DMS114 treated with DMSO at 0.1 percent for 48 hours (cell line): Measurements from ENCODE around the gene SCFD2.
"Not testable (repeated sequence)": the region's sequence is repeated elsewhere in the genome, so short reads cannot be mapped to it uniquely, and the experiment has no call there.

Experiments
- DNase-seq: peaks from one replicate; lab custom pipeline; 2025; ENCODE audit not compliant: unreplicated experiment; lab: John Stamatoyannopoulos, UW

Gene SCFD2

DNA sequence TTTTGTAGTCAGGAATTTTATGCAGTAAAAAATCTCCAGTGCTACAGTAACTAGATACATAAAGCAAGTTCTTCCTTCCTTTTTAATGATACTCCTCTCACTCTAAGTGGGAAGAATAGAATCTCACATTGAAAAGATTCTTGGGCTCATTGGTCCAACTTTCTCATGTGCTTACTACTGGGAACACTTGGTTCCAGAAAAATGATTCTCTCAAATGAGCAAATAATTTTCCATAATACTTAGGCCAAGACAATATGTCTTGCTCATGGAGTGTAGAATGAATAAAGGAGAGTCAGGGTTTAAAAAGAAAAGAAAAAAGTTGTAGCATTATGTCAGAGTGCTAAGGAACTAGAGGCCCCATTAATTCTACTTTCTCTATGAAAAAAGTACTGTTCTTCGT lies 306.0 kb downstream of the SCFD2 start:
- DNase-seq = no peak

DNA sequence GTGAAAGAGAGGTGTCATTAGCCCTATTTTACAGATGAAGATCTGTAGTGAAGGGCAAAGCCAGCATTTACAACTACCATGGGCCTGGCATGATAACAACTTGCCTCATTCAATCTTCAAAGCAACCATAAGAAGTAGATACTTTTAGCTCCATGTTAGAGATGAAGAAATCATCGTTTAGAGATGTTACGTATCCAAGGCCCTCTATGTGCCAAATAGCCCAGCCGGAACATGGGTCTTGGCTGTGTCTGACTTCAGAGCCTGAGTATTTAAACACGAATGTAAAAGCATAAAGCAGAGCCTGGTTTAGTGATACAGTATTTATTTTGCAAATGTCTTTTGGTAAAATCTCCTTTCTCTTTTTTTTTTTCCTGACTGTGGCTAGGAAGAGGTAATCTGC lies 306.6 kb downstream of the SCFD2 start:
- no peak for DNase-seq

GRCh38 chr4:53057679-53058078 lies 308.2 kb downstream of the SCFD2 start:
- DNase-seq = no peak

GRCh38 chr4:53057108-53057507 lies 308.8 kb downstream of the SCFD2 start:
- not testable (repeated sequence) for DNase-seq

GRCh38 chr4:53055716-53056403 lies 310.0 kb downstream of the SCFD2 start:
- no peak for DNase-seq

- DNase-seq = no peak
Measured at GRCh38 chr4:53055274-53055673, 310.6 kb downstream of the SCFD2 start.

DNA sequence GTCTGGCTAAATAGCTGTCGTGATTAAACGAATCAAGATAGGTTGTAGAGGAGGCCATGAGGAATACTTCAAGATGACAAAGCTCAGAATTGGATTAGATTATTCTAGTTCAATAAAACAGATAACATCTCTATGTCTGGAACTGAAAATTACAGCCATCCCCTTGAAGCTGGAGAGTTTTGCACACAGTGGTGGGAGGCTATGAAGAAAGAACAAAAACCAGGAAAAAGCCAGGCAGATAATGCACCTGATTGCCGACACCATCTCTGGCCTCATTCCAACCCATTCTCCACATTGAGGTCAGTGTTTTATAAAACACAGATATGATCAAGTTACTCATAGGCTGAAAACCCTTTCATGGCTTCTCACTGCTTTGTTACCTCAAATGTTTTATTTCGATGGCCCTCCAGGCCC lies 315.5 kb downstream of the SCFD2 start:
- no peak for DNase-seq

GRCh38 chr4:53049528-53049927 lies 316.3 kb downstream of the SCFD2 start:
- no peak for DNase-seq

GRCh38 chr4:53044651-53044960 lies 321.3 kb downstream of the SCFD2 start:
- DNase-seq = no peak

DNA sequence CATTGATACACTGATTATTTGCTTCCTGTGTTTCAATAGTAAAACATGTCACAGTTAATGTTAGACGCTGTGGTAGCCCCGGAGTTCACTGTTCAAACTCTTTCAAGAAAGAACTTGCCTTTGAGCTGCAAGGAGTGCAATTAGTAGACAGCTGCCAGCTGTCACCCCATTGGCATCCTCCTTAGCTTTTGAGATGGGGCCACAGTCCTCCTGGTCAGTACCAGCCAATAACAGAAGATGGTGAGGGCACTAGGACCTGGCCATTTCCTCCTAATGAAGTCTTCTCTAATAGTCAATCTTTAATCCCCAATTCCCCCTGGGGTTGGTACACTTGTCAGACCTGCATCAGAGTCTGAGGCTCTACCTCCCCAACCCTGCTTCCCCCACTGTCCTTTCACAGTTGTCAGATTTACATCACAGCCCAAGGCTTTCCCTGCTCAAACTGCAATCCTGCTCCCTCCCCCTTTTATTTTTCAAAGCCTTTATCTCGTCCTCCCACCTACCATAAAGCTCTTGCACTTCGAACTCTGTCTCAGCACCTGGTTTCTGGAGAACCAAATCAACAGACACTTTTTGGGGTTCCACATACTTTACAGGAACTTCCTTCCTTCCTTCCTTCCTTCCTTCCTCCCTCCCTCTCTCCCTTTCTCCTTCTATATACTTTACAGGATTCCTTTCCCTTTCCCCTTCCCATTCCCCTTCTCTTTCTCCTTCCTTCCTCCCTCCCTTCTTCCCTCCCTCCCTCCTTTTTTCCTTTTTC lies 321.8 kb downstream of the SCFD2 start:
- no peak for DNase-seq

DNA sequence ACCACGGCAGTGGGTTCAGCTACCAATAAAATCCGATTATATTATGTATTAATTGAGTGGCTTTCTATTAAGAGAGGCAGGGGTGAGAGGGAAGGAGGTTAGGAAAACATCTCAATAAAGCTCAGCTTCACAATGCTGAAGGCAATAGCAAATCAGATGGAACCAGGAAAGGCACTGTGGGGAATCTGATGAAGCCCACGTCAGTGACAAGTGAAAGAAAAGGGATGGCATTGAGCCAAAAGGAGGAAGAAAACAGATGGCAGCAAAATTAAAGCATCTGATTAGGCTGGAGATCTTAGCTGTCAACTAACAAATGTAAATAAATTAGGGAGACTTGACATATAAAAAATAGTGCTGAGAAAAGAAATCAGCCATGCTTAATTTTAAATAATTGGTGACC lies 322.8 kb downstream of the SCFD2 start:
- no peak for DNase-seq

DNA sequence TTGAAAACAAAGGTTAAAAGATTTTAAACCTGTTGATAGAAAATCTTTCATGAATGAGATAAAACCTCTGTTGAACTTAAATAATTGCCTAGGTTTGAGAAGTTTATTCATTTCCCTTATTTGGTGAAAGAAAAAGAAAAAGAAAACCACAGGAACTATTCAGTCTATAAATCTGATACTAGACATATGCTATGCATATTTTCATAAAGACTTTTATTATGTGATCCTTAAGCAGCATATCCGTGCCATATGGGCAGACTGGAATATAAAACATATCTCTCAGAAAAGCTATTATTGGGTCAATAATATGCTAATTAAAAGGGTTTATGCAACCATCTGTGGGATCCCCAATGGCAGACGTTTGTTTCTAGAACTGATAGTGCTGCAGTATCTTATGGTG lies 325.0 kb downstream of the SCFD2 start:
- DNase-seq = no peak

GRCh38 chr4:53040459-53040815 lies 325.4 kb downstream of the SCFD2 start:
- no peak for DNase-seq

- no peak for DNase-seq
Measured at GRCh38 chr4:53039741-53040458, 326.0 kb downstream of the SCFD2 start.

DNA sequence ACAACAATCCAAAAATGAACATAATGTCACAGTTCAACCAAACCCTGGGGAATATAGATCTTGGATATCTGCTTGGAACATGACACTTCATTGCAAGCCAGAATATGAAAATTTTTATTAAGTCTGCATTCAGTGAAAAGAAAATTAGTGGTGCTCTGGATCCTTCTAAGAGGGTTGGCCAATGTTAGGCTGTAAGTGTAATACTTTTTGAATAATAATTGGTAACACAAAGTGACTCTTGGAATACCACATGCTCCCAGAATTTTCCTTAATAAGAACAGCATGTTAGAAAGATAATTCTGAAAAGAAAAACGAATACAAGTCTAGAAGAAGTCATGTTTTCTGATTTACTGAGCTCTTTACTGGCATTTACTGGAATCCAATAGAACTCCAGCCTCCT lies 328.0 kb downstream of the SCFD2 start:
- DNase-seq = no peak

DNA sequence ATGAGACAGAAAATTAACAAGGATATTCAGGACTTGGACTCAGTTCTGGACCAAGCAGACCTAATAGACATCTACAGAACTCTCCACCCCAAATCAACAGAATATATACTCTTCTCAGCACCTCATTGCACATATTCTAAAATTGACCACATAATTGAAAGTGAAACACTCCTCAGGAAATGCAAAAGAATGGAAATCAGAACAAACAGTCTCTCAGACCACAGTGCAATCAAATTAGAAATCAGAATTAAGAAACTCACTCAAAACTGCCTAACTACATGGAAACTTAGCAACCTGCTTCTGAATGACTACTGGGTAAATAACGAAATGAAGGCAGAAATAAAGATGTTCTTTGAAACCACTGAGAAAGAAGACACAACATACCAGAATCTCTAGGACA lies 333.0 kb downstream of the SCFD2 start:
- not testable (repeated sequence) for DNase-seq

- DNase-seq = no peak
Measured at GRCh38 chr4:53026233-53026632, 339.6 kb downstream of the SCFD2 start.

DNA sequence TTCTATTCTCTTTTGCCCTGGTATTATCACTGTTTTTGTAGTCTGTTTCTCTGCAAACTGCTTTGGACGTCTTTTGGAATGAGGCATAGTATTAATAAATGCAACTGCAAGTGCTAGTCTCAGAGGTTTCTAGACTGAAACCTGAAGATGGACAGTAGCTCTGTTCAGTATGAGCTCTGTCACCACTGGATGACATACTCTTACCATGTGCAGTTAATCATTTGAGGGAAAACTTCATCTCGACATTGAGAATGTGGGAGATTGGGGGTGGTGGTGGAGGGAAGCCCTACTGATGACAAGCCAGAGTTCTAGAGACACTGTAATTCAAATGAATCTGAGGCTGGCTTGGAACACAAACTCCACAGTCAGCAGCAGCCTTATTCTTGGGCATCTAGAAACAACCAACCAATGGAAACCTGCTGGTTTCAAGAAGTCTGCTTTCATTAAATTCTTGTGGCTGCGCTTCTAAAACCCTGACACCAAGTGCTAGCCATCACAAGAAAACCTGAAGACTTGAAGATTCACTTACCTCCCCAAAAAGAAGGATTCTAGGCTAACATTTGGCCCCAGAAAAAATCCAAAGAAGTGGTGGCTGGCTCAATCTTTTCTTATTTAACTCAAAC lies 342.1 kb downstream of the SCFD2 start:
- DNase-seq = no peak

GRCh38 chr4:53022513-53023100 lies 343.3 kb downstream of the SCFD2 start:
- DNase-seq = no peak

GRCh38 chr4:53021754-53022512 lies 343.9 kb downstream of the SCFD2 start:
- DNase-seq = no peak
